ENCODE results near the gene OR4D11.

GRCh38 chr11:59553323-59553722 lies 49.9 kb downstream of the OR4D11 start:
- TF ChIP-seq CTCF (conservative IDR thresholded peaks at IDR 0.05; ENCODE audit: low read length) (no peak), EZH2phosphoT487 (IDR thresholded peaks at IDR 0.05; ENCODE audit: borderline replicate concordance, low read depth, low read length) (no peak)

All from OCI-LY7 (cell line).